HepG2 (cell line): ENCODE results near the gene AFDN. TPM values are rescaled to one million over a fixed set of nuclear protein-coding genes. Genes with fewer than 3 reads are reported as not detected.

Experiments
- BCLAF1 ChIP-seq: fragments of 450-650 bp; IDR thresholded peaks from 2 replicates; pipeline ENCODE4 v1.6.1; 2017; ENCODE audit warnings: mild to moderate bottlenecking
- CBX5 ChIP-seq: sonication (generic); formaldehyde crosslinking; IDR thresholded peaks from 2 replicates; pipeline ENCODE4 v1.4.0; 2020; ENCODE audit warnings: missing genetic modification reagents, borderline replicate concordance
- HES4 ChIP-seq: sonication (generic); formaldehyde crosslinking; IDR thresholded peaks from 2 replicates; pipeline ENCODE4 v1.9.0; 2021; ENCODE audit warnings: mild to moderate bottlenecking, missing genetic modification reagents, borderline replicate concordance
- PCBP2 ChIP-seq: fragments of 200-400 bp; formaldehyde crosslinking; optimal IDR thresholded peaks from 2 replicates; pipeline ENCODE3; 2018; ENCODE audit warnings: low read length, low read depth; ENCODE audit not compliant: poor library complexity, severe bottlenecking
- PREB ChIP-seq: sonication (generic); formaldehyde crosslinking; IDR thresholded peaks from 2 replicates; pipeline ENCODE4 v1.4.0; 2020; ENCODE audit warnings: missing genetic modification reagents
- RERE ChIP-seq: IDR thresholded peaks from 2 replicates; pipeline ENCODE4 v1.6.1; 2016; ENCODE audit warnings: low read depth, missing genetic modification reagents, missing compliant biosample characterization
- RFX3 ChIP-seq: IDR thresholded peaks from 2 replicates; pipeline ENCODE4 v1.6.1; 2016; ENCODE audit warnings: missing biosample characterization, missing genetic modification reagents
- SOX6 ChIP-seq, 2 experiments: fragments of 450-650 bp in 1 of 2; sonication (generic) in 1 of 2; formaldehyde crosslinking in 1 of 2; IDR thresholded peaks; 2 replicates each; pipeline versions ENCODE4 v1.4.0 to v1.6.1; 2017 to 2020; ENCODE audit warnings: antibody characterized with exemption in 1 of 2, mild to moderate bottlenecking in 1 of 2, missing genetic modification reagents in 1 of 2
- TAF1 ChIP-seq: sonication (generic); formaldehyde crosslinking; IDR thresholded peaks from 2 replicates; pipeline ENCODE4 v1.4.0; 2020; ENCODE audit warnings: missing genetic modification reagents
- TBP ChIP-seq: sonication (generic); formaldehyde crosslinking; IDR thresholded peaks from 2 replicates; pipeline ENCODE4 v1.5.0; 2020; ENCODE audit warnings: missing genetic modification reagents
- ZBTB42 ChIP-seq: sonication (generic); formaldehyde crosslinking; IDR thresholded peaks from 2 replicates; pipeline ENCODE4 v1.5.0; 2020; ENCODE audit warnings: mild to moderate bottlenecking, missing genetic modification reagents
- ZHX1 ChIP-seq: sonication (generic); formaldehyde crosslinking; IDR thresholded peaks from 2 replicates; pipeline ENCODE4 v1.8.1; 2022; ENCODE audit warnings: low read depth, mild to moderate bottlenecking, missing genetic modification reagents
- ZNF350 ChIP-seq: sonication (generic); formaldehyde crosslinking; IDR thresholded peaks from 2 replicates; pipeline ENCODE4 v1.4.0; 2020; ENCODE audit warnings: mild to moderate bottlenecking, low read depth, missing genetic modification reagents, borderline replicate concordance
- ZNF546 ChIP-seq: sonication (generic); formaldehyde crosslinking; conservative IDR thresholded peaks from 2 replicates; pipeline ENCODE4 v1.8.1; 2023; ENCODE audit warnings: mild to moderate bottlenecking, missing genetic modification reagents
- ZNF549 ChIP-seq: sonication (generic); formaldehyde crosslinking; IDR thresholded peaks from 2 replicates; pipeline ENCODE4 v1.5.0; 2020; ENCODE audit warnings: missing genetic modification reagents
- ZNF629 ChIP-seq: sonication (generic); formaldehyde crosslinking; conservative IDR thresholded peaks from 2 replicates; pipeline ENCODE4 v1.5.0; 2020; ENCODE audit warnings: missing genetic modification reagents
- polyA plus RNA-seq, 8 experiments: library from polyadenylated mRNA; depleted of rRNA in 3 of 8; stranded (reverse) in 7 of 8; unstranded in 1 of 8; fragments of >200 nt; fragmentation: Illumina TruSeq in 4 of 8; extraction: Trizol in 4 of 8; gene quantifications; 2 replicates each; pipeline versions ENCODE4 v1.2.1 to v1.2.3, GENCODE V29; 2011 to 2016; ENCODE audit warnings: low read depth in 4 of 8, missing spikeins in 1 of 8, mixed read lengths in 1 of 8; ENCODE audit not compliant: insufficient read depth in 1 of 8
- total RNA-seq, 5 experiments: library from RNA; depleted of rRNA; stranded (reverse); fragments of >200 nt; fragmentation: Illumina TruSeq; extraction: Trizol; gene quantifications; 2 replicates each; pipeline ENCODE4 v1.2.3, GENCODE V29; 2016; ENCODE audit warnings: low read depth in 1 of 5

The AFDN gene
- total and polyA plus RNA-seq, 2 of the 13 experiments (the other 11 are each of a cell fraction or from before 2014, with no cell fraction given), result 136 to 151 TPM

GRCh38 chr6:167855825-167856425 is 29.2 kb downstream of the AFDN start (continued):
- TF ChIP-seq ZHX1, result no peak
- no peak for TF ChIP-seq PREB (CRISPR knock-in tag)
- TF ChIP-seq ZNF350 (CRISPR knock-in tag), result no peak
- no peak for TF ChIP-seq BCLAF1
- TF ChIP-seq CBX5, result no peak
- no peak for TF ChIP-seq SOX6 (IDR thresholded peaks at IDR 0.05)
- TF ChIP-seq SOX6 (CRISPR knock-in tag; IDR thresholded peaks at IDR 0.05), result peak; percentile 76
- TF ChIP-seq ZNF629, result no peak
- TF ChIP-seq PCBP2, result no peak
- TF ChIP-seq RFX3 (CRISPR knock-in tag), result no peak
- 0 out of 2 replicates have a peak, but pooled peaks have one; percentile 51 for TF ChIP-seq RERE (CRISPR knock-in tag)
- no peak for TF ChIP-seq ZNF546 (CRISPR knock-in tag)
- TF ChIP-seq HES4 (CRISPR knock-in tag), result no peak
- TF ChIP-seq TBP (CRISPR knock-in tag), result no peak
- no peak for TF ChIP-seq ZBTB42 (CRISPR knock-in tag)
- TF ChIP-seq TAF1 (CRISPR knock-in tag), result no peak
- TF ChIP-seq ZNF549 (CRISPR knock-in tag), result no peak
